Activated CD8-positive, alpha-beta memory T cell treated with anti-CD3 and anti-CD28 coated beads for 4 hours (primary cell): ENCODE results near the gene RAX2.
"Not testable (repeated sequence)": the region's sequence is repeated elsewhere in the genome, so short reads cannot be mapped to it uniquely, and the experiment has no call there.

Experiments used
- DNase-seq, 2 donors: peaks; one replicate each; pipeline ENCODE4 v3.0.0-alpha.2; 2020; ENCODE audit warnings: low read depth in 2 of 2

The RAX2 gene

GRCh38 chr19:3771906-3772455 is at the start of gene RAX2:
Gene RAX2 (minus strand): TSS chr19:3772228. CDS start chr19:3771742, 486 bp downstream.
- DNase-seq = no peak

DNA sequence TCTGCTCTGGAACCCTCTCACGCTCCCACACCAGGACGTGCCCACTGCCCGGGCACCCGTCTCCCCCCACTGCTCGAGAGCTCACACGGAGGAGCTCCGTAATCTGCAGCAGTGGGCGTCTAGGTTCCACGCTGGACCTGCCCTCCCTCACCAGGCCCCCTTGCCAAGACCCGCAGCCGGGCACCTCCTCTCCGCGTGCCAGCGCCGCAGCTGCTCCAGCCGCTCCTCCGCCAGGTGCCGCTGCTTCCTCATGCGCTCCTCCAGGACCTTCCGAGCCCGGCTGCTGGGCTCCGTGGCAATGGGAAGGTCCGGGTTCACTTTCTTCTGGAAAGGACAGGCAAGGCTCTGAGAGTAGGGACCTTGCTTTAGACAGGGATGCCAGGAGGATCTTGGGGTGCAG is 49.1 kb upstream of the RAX2 start:
- DNase-seq = no peak

- DNase-seq = no peak
These were observed 48.0 kb upstream of the RAX2 start for GRCh38 chr19:3819989-3820388.

- no peak for DNase-seq
These were observed 46.9 kb upstream of the RAX2 start for GRCh38 chr19:3818918-3819317.

DNA sequence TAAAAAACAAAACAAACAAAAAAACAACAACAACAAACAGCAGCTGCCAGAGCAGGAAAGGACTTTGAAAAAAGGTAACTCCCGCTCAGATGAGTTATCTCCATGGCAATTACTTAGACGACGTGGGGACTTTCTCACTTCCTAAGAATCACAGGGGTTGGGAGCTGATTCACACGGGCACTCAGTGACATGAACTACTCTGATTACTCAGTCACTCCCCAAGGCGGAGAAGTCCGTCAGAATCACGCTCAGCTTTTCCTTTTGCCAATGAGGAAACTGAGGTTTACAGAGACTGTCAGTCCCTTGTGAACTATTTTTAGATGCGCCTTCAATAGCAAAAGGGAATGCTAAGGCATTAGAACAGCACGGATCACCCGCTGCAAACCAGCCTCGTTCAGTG is 46.4 kb upstream of the RAX2 start:
- DNase-seq = no peak

DNA sequence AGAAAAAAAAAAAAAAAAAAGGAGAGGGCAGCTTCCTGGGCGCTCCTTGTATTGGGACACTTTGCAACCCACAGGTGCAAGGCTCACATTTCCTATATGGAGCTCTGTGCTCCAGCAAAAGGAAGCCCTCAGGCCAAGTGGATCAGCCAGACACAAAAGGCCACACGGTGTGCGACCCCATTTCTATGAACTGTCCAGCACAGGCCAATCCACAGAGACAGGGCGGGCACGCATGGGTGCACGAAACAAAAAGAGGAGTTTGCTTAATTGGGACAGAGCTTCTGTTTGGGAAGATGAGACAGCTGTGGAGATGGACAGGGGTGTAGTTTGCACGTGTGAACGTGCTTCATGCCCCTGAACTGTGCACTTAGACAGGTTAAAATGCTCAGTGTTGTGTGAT is 45.7 kb upstream of the RAX2 start:
- DNase-seq = no peak

- DNase-seq = no peak
These were observed 44.7 kb upstream of the RAX2 start for GRCh38 chr19:3816566-3817218.

DNA sequence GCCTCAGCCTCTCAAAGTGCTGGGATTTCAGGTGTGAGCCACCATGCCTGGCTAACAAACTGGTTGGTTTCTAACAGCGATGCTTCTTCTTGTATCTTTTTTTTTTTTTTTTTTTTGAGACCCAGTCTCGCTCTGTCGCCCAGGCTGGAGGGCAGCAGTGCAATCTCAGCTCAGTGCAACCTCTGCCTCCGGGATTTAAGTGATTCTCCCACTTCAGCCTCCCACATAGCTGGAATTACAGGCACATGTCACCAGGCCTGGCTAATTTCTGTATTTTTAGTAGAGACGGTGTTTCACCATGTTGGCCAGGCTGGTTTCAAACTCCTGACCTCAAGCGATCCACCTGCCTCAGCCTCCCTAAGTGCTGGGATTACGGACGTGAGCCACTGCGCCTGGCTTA is 44.1 kb upstream of the RAX2 start:
- not testable (repeated sequence) for DNase-seq

DNA sequence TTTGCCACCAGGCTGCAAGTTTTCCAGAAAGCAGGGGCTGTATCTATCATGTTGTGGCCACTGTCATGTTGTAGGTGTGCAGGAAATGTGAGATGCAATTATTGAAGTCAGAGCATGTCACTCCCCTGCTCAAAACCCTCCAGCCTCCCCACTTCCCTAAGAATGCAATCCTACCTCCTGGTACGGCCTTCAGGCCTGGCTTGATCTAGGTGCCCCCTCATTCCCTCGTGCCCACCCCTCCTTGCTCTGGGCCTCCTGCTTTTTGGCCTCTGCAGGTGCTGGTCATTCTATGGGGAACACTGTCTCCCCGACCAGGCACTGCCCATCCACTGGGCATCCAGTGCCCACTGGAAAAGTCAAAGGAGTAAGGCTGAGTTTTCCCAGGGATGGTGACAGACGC is 42.6 kb upstream of the RAX2 start:
- no peak for DNase-seq

DNA sequence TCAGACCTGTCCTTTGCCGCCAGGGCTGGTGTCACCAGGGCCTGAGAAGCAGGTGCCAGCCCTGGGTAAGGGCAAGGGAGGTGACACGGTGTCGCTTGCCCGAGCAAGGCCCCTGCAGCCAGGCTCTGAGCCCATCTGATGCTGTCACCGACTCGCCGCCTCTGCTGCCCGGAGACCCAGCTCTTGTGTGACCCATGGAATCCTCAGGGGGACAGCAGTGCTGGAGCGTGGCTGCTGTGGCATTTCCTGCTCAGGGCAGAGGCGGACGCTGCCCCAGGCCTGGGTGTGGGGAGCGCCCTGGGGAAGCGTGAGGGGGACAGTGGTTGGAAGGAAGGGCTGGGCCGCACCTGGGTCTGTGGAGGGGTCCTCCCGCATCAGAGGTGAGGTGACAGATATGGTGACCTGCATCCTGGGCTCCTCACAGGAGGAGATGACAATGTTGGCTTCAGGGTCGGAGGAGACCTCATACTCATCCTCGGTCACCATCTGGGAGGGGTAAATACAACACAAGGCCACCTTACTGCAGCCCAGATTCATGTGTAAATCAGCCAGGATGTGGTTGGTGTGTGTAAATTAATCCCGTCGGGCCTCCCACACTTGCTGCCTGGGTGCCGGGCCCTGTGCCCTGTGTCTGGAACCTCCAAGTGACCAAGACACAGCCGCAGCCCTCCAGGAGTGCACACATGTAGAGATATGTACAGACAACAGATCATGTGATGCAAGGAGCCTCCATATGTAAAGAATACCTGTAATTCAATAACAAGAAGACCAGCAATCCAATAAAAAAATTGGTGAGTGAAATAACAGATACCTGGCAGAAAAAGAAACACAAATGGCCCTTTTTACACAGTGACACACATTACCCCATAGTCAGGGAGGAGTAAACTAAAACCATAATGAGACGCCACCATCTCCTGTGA is 41.7 kb upstream of the RAX2 start:
- DNase-seq = no peak

DNA sequence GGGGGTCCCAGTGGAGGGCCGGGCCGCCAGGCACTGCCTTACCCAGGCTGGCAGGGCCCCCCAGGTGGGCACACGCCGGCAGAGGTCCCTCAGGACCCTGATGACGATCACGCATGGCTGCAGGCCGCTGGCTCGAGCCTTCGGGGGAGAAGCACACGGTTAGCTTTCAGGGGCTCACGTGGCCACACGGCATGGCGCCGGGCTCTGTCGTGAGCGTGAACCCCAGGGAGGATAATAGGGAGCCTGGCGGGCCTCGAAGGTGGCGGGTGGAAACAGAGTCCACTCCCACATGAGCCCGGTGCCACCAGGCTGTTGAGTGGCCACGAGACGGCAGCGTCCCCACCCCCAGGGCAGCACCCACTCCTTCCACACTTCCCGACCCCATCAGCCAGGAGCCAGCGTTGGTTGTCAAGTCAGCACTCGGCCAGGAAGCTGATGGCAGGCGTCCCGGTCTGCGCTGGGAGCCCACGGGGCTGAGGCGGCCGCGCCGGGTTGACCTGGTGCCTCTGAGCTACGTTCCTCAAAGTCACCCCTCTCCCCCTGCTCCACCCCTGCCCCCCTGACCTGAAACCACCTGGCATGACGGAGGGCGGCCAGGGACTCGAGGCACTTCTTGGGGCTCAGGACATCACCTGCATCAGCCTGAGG is 38.8 kb upstream of the RAX2 start:
- no peak for DNase-seq

- no peak for DNase-seq
These were observed 38.1 kb upstream of the RAX2 start for GRCh38 chr19:3809881-3810707.

GRCh38 chr19:3808420-3809143 is 36.6 kb upstream of the RAX2 start:
- no peak for DNase-seq

DNA sequence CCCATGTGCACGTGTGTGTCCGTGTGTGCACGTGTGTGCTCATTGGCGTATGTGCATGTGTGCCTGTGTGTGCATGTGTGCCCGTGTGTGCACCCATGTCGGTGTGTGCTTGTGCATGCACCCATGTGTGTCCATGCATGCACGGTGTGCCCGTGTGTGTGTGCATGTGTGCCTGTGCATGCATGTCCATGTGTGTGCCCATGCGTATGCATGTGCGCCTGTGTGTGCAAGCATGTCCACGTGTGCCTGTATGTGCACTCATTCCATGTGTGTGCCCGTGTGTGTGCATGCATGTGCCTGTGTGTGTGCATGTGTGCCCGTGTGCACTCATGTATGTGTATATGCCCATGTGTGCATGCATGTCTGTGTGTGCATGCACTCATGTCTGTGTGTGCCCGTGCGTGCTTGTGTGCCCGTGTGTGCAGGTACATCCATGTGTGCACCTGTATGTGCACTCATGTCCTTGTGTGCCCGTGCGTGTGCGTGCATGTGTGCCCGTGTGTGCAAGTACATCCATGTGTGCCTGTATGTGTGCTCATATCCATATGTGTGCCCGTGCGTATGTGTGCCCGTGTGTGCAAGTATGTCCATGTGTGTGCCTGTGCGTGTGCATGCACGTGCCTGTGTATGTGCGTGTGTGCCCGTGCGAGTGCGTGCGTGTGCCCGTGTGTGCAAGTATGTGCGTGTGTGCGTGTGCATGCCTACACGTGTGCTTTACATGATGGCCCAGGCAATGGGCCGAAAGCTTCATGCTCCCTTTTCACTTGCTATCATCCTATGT is 35.7 kb upstream of the RAX2 start:
- no peak for DNase-seq

DNA sequence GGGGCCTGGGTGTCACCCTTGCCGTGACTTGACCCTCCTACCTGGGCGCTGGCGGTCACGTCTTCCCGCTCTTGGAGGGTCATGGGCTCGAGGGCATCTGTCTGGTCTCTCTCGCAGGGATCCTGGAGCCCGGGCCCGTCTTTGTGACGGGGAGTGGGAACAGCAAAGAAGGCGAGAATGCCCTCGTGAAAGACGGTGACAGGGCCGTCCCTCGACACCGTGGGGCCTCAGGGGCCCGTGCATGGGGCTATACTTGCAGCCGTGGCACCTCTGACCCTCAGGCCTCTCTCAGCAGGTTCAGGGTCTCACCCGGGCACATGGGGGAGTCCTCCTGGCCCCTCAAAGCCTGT is 35.1 kb upstream of the RAX2 start:
- DNase-seq = no peak

DNA sequence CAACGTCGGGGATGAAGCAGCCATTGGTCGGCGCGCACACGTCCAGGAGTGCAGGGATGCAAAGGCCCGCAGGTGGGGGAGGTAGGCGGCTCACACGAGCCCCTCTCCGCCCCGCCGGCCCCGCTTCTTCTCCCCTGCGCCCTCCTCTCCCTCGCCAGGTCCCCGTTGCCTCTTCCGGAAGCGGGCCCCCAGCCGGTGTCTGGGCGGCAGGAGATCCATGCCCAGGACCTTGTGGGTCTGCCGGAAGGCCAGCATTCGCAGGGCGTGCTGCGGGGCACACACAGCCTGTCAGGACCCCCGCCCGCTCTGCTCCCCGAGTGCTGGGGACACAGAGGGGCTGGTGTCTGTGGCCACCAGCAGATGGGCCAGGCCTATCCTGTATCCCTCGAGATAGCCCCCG is 33.8 kb upstream of the RAX2 start:
- DNase-seq = no peak

- no peak for DNase-seq
These were observed 32.4 kb upstream of the RAX2 start for GRCh38 chr19:3804429-3804828.

DNA sequence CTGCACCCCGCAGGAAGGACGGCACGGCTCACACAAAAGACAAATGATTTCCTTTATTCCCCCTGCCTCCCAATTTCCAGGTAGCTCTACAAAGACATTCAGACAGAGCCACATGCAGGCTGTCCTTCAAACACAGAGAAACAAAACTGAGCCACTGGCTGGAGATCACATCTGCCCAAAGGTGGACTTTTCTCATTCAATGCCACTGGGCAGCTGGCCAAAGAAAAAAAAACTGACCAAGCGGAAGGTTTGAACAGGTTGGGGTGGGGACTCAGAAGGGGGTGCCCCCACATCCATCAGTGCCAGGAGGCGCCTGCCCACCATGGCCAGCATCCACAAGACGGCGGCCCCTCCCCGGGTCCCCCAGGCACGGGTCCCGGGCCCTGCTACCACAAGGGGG is 32.0 kb upstream of the RAX2 start:
- DNase-seq = no peak

DNA sequence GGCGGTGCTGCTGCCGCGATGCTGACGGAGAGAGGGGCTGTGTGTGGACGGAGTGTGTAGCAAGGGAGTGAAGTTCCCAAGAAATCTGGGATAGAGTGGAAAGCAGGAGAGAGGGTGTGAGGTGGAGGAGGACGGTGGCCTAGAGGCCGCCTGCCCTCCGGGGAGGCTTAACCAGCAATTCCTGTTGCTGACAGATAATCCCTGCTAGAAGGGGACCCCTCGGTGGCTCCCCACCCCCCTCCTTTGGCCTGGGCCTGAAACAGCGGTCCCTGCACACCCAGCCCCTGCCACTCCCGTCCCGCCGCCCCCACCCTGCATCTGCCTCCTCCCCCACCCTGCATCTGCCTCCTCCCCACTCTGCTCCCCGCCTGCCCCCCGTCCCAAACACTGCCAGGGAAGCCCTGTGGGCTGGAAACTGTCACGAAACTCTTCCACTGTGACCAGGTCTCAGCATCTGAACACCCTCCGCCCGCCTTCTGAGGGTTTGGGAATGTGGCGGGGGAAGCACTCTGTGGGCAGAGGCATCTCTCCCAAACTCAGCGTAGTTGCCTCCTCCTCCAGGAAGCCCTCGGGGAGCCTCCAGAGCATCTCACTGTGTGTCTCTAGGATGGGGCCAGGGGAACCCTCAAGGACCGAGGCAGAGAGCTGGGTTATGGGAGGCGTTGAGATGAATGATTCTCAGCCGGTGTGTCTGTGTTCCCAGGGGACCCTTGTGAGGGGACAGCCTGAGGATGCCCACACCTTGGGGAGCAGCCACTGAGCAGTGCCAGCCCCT is 31.3 kb upstream of the RAX2 start:
- DNase-seq = no peak
